ENCODE results near the gene ADCY9.

Gene ADCY9

GRCh38 chr16:4032768-4033167 lies 83.5 kb downstream of the ADCY9 start:
- no peak for DNase-seq (ENCODE audit: low read depth)

DNA sequence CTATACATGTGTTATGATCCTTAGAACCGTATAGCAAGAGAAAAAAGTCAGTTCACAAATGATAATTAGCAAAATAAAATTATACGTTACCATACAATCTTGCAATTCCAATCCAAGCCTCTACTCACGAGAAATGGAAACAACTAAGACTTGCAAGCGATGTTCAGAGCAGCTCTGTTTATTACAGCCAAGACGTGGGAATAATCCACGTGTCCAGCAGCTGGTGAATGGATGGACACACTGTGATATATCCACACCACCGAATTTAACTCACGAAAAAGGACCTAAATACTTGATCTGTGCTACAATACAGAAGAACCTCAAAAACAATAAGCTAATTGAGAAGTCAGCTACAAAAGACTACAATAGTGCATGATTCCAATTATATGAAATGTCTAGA lies 88.1 kb downstream of the ADCY9 start:
- no peak for DNase-seq (ENCODE audit: low read depth)

- DNase-seq (ENCODE audit: low read depth): no peak
Measured at GRCh38 chr16:4026854-4027253, 89.4 kb downstream of the ADCY9 start.

GRCh38 chr16:4025428-4025827 lies 90.8 kb downstream of the ADCY9 start:
- DNase-seq (ENCODE audit: low read depth): no peak

DNA sequence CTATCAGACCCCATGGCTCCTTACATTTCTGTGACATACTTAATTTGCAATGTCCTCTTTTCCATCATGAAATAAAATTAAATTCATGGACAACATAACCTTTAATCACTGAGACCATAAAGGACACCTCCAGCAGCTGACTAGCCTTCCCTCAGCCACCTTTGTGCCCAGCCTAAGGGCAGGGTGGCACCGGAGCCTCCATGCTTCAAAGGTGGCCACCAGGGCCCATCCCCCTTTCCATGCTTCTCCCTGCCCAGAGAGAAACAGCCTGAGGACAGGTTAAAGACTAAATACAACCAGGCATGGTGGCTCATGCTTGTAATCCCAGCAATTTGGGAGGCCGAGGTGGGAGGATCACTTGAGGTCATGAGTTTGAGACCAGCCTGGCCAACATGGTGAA lies 94.3 kb downstream of the ADCY9 start:
- DNase-seq (ENCODE audit: low read depth): no peak

DNA sequence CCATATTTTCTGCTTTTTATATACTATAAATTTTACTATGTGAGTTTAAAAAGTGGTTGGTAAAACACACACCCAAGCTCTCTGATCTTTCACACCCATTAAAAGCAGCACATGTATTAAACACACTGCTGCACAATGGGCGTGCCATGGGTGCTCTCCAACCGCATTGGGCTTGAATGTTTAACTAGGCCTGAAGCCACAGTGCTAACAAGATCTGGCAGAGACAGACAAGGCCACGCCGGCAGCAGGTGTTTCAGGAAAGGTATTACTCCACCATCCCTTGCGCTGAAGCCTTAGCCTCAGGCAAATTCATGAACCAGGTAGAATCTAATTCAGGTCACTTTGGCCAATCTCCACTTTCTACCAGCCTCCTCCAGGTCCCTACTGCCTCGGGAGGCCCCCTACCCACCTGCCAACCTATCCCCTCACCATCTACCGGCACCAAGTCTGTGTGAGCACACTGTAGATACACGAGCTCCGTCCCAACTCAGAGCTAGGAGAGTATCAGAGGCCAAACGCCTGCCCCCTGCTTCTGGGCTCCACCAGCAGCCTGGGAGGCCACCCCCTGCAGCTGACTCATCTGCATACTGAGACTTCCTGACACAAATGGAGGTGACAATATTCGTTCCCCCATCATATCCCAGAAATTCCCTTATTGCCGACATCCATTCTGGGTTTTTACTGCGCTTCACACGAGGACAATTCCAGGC lies 95.0 kb downstream of the ADCY9 start:
- no peak for DNase-seq (ENCODE audit: low read depth)

GRCh38 chr16:4019371-4019791 lies 96.9 kb downstream of the ADCY9 start:
- no peak for DNase-seq (ENCODE audit: low read depth)

- DNase-seq (ENCODE audit: low read depth): no peak
Measured at GRCh38 chr16:4018391-4018790, 97.9 kb downstream of the ADCY9 start.

- DNase-seq (ENCODE audit: low read depth): no peak
Measured at GRCh38 chr16:4017807-4018206, 98.4 kb downstream of the ADCY9 start.

- no peak for DNase-seq (ENCODE audit: low read depth)
Measured at GRCh38 chr16:4016658-4017057, 99.6 kb downstream of the ADCY9 start.

DNA sequence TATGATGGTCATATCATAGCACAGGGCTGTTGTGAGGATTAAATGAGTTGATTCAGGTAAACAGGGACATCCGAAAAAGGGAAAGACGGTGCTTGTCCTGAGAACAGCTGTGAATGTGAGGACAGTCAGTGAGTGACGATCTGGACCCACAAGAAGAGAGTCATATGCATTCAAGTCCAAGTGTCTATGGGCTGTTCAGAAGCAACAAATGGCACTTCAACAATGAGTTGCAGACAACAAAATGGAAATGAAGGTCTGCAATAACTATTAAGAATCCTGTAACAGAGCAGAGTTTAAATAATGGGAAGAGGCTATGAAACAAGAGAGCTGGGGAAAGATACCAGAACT lies 100.3 kb downstream of the ADCY9 start:
- no peak for DNase-seq (ENCODE audit: low read depth)

DNA sequence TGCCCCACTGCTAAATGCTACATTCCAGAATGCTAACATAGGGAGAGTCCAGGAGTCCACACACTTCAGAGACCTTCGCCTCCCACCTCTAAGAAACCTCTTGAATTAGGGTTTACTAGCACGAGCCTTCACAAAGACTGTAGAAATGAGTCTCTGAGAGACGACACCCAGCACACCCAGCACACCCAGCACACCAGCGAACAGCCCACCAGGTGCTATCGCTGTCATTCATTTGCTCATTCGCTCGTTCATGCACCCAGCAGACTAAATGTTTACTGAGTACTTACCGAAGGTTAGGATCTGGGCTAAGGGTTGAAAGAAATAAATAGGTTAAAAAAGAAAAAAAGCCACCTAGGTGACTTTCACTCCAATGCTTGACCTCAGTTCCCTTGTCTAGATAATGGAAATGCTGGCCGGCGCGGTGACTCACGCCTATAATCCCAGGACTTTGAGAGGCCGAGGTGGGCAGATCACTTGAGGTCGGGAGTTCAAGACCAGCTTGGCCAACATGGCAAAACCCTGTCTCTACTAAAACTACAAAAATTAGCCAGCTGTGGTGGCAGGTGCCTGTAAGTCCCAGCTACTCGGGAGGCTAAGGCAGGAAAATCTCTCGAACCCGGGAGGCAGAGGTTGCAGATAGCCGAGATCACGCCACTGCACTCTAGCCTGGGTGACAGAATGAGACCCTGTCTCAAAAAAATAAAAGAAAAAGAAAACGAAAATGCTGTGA lies 100.8 kb downstream of the ADCY9 start:
- DNase-seq (ENCODE audit: low read depth): no peak

GRCh38 chr16:4011940-4012629 lies 104.2 kb downstream of the ADCY9 start:
- no peak for DNase-seq (ENCODE audit: low read depth)

- DNase-seq (ENCODE audit: low read depth): no peak
Measured at GRCh38 chr16:4011225-4011939, 104.9 kb downstream of the ADCY9 start.

DNA sequence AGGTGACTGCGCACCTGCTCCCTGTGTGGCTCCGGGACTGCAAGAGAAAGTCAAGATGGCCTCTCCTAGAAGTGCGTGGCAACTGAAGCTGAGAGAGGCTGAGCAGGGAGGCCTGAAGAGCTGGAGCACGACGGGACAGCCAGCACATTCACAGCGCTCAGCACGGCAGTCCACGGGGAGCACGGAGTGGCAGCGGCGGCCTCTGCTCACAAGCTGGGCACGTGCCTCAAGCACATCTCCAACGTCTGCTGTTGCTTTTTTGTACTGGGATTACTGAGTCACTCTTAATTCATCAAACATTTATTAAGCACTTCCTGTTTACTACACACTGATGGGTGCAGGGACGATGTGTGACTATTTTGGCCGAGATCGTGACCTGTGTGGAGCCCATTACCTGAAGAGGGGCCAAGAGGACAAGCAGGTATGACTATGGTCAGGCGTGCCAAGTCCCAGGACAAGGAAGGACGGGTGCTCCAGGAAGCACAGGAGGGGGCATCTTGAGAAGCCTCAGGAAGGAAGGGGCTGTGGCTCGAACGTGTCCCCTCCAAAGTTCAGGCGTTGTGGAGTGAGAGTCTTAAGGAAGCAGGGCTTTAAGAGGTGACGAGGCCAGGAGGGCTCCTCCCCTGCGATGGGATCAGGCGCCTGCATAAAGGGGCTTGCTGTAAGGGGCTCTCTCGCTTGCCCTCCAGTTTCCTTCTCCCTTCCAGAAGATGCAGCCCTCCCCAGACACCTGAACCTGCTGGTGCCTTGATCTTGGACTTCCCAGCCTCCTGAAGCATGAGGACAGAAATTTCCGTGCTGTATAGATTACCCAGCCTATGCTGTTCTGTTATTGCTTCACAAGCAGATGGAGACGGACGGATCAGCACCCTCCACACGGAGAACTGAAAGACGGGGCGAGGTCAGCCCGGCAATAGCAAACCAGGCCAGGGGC lies 105.8 kb downstream of the ADCY9 start:
- DNase-seq (ENCODE audit: low read depth): no peak

DNA sequence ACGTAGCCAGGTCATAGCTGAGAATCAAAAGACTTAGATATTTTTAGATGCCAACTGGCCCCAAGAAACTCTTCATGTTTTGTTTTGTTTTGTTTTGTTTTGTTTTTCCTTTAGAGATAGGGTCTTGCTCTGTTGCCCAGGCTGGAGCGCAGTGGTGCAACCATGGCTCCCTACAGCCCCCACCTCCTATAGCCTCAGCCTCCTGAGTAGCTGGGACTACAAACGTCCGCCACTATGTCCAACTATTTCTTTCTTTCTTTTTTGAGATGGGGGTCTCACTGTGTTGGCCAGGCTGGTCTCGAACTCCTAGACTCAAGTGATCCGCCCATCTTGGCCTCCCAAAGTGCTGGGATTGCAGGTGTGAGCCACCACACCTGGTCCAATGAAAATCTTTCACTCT lies 107.1 kb downstream of the ADCY9 start:
- DNase-seq (ENCODE audit: low read depth): no peak

GRCh38 chr16:4008116-4008515 lies 108.1 kb downstream of the ADCY9 start:
- DNase-seq (ENCODE audit: low read depth): no peak

- DNase-seq (ENCODE audit: low read depth): no peak
Measured at GRCh38 chr16:4006397-4006999, 109.7 kb downstream of the ADCY9 start.

GRCh38 chr16:4005731-4006130 lies 110.5 kb downstream of the ADCY9 start:
- DNase-seq (ENCODE audit: low read depth): no peak

- no peak for DNase-seq (ENCODE audit: low read depth)
Measured at GRCh38 chr16:4005281-4005680, 111.0 kb downstream of the ADCY9 start.

DNA sequence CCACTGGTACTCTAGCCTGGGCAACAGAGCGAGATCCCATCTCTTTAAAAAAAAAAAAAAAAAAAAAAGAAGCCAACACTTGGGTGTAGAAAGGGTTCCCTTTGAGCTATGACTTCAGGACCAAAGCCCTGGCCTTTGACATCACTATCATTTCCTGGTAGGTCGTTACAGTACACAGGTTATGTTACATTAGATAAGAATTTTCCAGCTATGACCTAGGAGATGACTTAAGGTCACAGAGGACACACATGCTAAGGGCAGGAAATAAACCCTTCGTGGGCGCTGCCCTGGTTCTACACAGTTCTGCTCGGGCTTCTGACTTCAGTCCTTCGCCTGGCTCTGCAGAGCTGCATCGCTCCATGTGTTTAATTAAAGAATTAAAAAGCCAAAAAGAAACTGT lies 112.0 kb downstream of the ADCY9 start:
- no peak for DNase-seq (ENCODE audit: low read depth)
